CD4-positive, CD25-positive, alpha-beta regulatory T cell (primary cell): ENCODE data around the gene CBLC. TPM values are rescaled to one million over a fixed set of nuclear protein-coding genes. Genes with fewer than 3 reads are reported as not detected.

ENCODE experiments used
- ATAC-seq, 2 donors: fragments of 150-1000 bp; cut with Tn5 transposase; one replicate each; pipeline ENCODE4 v1.10.0; 2021; ENCODE audit warnings: low read depth in 2 of 2, moderate number of reproducible peaks in 2 of 2, moderate library complexity in 1 of 2
- DNase-seq, 3 donors: peaks; one replicate each; pipeline versions ENCODE4 v3.0.0 to v3.0.0-alpha.2; 2012 to 2022; ENCODE audit warnings: mixed read lengths in 1 of 3
- H3K27ac ChIP-seq: one replicate; pipeline ENCODE4 v1.7.0; 2013; ENCODE audit warnings: mild to moderate bottlenecking, low read length; ENCODE audit not compliant: insufficient read depth, poor library complexity, severe bottlenecking
- H3K27me3 ChIP-seq: one replicate; pipeline ENCODE4 v1.7.0; 2013; ENCODE audit warnings: low read length; ENCODE audit not compliant: control insufficient read depth, insufficient read depth
- H3K36me3 ChIP-seq: one replicate; pipeline ENCODE4 v1.7.0; 2013; ENCODE audit warnings: mild to moderate bottlenecking, low read length, moderate library complexity; ENCODE audit not compliant: control insufficient read depth, insufficient read depth
- H3K4me1 ChIP-seq: 2 replicates; pipeline ENCODE4 v1.7.0; 2013; ENCODE audit warnings: mild to moderate bottlenecking, low read length; ENCODE audit not compliant: insufficient read depth, control insufficient read depth, poor library complexity, severe bottlenecking
- H3K4me3 ChIP-seq: one replicate; pipeline ENCODE4 v1.7.0; 2013; ENCODE audit warnings: low read depth, mild to moderate bottlenecking, low read length, moderate library complexity
- H3K9me3 ChIP-seq, 2 experiments: 1 replicate in 1 of 2; 2 replicates in 1 of 2; pipeline ENCODE4 v1.7.0; 2013; ENCODE audit warnings: low read length in 2 of 2, mild to moderate bottlenecking in 1 of 2, moderate library complexity in 1 of 2; ENCODE audit not compliant: control insufficient read depth in 2 of 2
- H3K27ac Mint-ChIP-seq, 3 donors: one replicate each; pipeline ENCODE4 v1.8.0; 2020 to 2022; ENCODE audit warnings: mild to moderate bottlenecking in 3 of 3, mixed read lengths in 3 of 3, moderate library complexity in 2 of 3
- H3K27me3 Mint-ChIP-seq: one replicate; pipeline ENCODE4 v1.8.0; 2022; ENCODE audit warnings: mild to moderate bottlenecking, mixed read lengths
- H3K36me3 Mint-ChIP-seq: one replicate; pipeline ENCODE4 v1.8.0; 2020; ENCODE audit warnings: mixed read lengths
- H3K4me1 Mint-ChIP-seq, 4 donors: one replicate each; pipeline ENCODE4 v1.8.0; 2020 to 2022; ENCODE audit warnings: mixed read lengths in 4 of 4, mild to moderate bottlenecking in 1 of 4
- H3K4me3 Mint-ChIP-seq, 4 donors: one replicate each; pipeline ENCODE4 v1.8.0; 2020 to 2022; ENCODE audit warnings: mild to moderate bottlenecking in 4 of 4, mixed read lengths in 4 of 4, moderate library complexity in 3 of 4
- H3K9me3 Mint-ChIP-seq, 7 donors: one replicate each; pipeline ENCODE4 v1.8.0; 2020 to 2022; ENCODE audit warnings: mixed read lengths in 7 of 7, mild to moderate bottlenecking in 3 of 7, moderate library complexity in 2 of 7
- polyA plus RNA-seq, 4 donors: library from polyadenylated mRNA; unstranded; fragments of 300-500 nt; fragmentation: Illumina TruSeq; gene quantifications; one replicate each; pipeline ENCODE4 v1.2.3, GENCODE V29; 2021
- total RNA-seq: library from RNA; stranded (reverse); gene quantifications from one replicate; pipeline ENCODE4 v1.2.3, GENCODE V29; 2022

The CBLC gene
- total and polyA plus RNA-seq, 5 donors from 2014 or later = not detected

DNA sequence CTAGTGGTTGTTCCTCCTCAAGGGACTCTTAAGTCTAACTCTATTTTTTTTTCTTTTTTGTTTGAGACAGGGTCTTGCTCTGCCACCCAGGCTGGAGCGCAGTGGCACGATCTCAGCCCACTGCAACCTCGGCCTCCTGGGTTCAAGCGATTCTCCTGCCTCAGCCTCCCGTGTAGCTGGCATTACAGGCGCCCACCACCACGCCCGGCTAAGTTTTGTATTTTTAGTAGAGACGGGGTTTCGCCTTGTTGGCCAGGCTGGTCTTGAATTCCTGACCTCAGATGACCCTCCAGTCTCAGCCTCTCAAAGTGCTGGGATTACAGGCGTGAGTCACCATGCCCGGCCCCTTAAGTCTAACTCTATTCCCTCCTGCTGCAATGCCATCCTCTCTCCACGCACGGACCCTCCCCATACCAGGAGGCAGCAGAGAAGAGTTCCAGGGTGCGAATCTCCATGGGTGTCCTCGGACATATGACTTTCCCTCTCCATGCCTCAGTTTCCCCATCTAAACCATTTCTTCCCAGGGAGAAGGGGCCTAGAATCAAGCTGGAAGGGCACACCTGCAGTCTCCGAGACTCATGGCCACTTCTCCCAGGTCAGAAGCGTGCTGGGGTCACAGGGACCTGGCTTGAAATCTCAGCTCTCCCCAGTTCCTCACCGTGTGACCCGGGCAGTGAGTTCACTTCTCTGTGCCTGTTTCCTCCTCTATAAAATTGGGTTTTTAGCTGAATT, 35.2 kb upstream of the CBLC start:
- DNase-seq (no peak), ATAC-seq (no peak)
- H3K4me3 ChIP-seq = no peak overlapping the region
- peaks cover 16% of the 10 kb centered on the region for H3K4me1 ChIP-seq
- H3K36me3 ChIP-seq = no peaks in the 10 kb centered on the region
- peak overlapping the region in 3 of 4 donors; percentile 20 to 57 (median 27) for H3K4me3 Mint-ChIP-seq
- peak overlapping the region; percentile 71 to 89 (median 80) for H3K27ac Mint-ChIP-seq
- H3K36me3 Mint-ChIP-seq = no peaks in the 10 kb centered on the region
- peaks cover 6% of the 10 kb centered on the region for H3K27me3 Mint-ChIP-seq
- peaks cover 6 to 37% (median 14%) of the 10 kb centered on the region in 4 donors for H3K4me1 Mint-ChIP-seq
- no peaks in the 10 kb centered on the region for H3K27me3 ChIP-seq
- H3K9me3 ChIP-seq = no peaks in the 10 kb centered on the region
- peak overlapping the region; percentile 15 for H3K27ac ChIP-seq
- H3K9me3 Mint-ChIP-seq = no peaks in the 10 kb centered on the region

GRCh38 chr19:44744871-44745332, 32.8 kb upstream of the CBLC start:
- H3K27me3 Mint-ChIP-seq = no peaks in the 10 kb centered on the region
- H3K4me1 ChIP-seq = peaks cover 32% of the 10 kb centered on the region
- H3K9me3 Mint-ChIP-seq = no peaks in the 10 kb centered on the region
- H3K27me3 ChIP-seq = no peaks in the 10 kb centered on the region
- H3K4me1 Mint-ChIP-seq = peaks cover 10 to 51% (median 22%) of the 10 kb centered on the region in 4 donors
- no peaks in the 10 kb centered on the region for H3K36me3 Mint-ChIP-seq
- H3K27ac Mint-ChIP-seq = peak overlapping the region in 2 of 3 donors; percentile 75 to 87
- no peak overlapping the region for H3K4me3 ChIP-seq
- H3K36me3 ChIP-seq = no peaks in the 10 kb centered on the region
- H3K27ac ChIP-seq = peak overlapping the region; percentile 33
- DNase-seq = no peak
- no peaks in the 10 kb centered on the region for H3K9me3 ChIP-seq
- H3K4me3 Mint-ChIP-seq = peak overlapping the region in 1 of 4 donors; percentile 86
- ATAC-seq = no peak

GRCh38 chr19:44745341-44745831, 32.3 kb upstream of the CBLC start:
- Histone ChIP-seq H3K27ac (peak overlapping the region; percentile 94), H3K27me3 (no peaks in the 10 kb centered on the region), H3K4me1 (peaks cover 34% of the 10 kb centered on the region), H3K9me3 (no peaks in the 10 kb centered on the region), H3K36me3 (no peaks in the 10 kb centered on the region), H3K4me3 (no peak overlapping the region)
- no peak for ATAC-seq
- Mint-ChIP-seq H3K9me3 (no peaks in the 10 kb centered on the region), H3K4me1 (peaks cover 6 to 54% (median 24%) of the 10 kb centered on the region in 4 donors), H3K27me3 (no peaks in the 10 kb centered on the region), H3K27ac (peak overlapping the region in 2 of 3 donors; percentile 94 to 98), H3K36me3 (no peaks in the 10 kb centered on the region), H3K4me3 (peak overlapping the region in 3 of 4 donors; percentile 55 to 89 (median 56))
- no peak for DNase-seq

- Histone ChIP-seq H3K27ac (peak overlapping the region; percentile 94), H3K27me3 (no peaks in the 10 kb centered on the region), H3K4me1 (peaks cover 40% of the 10 kb centered on the region), H3K9me3 (no peaks in the 10 kb centered on the region), H3K4me3 (no peak overlapping the region), H3K36me3 (peaks cover 3% of the 10 kb centered on the region)
- Mint-ChIP-seq H3K27ac (peak overlapping the region; percentile 2 to 98 (median 94)), H3K36me3 (no peaks in the 10 kb centered on the region), H3K27me3 (no peaks in the 10 kb centered on the region), H3K4me3 (peak overlapping the region; percentile 65 to 97 (median 81)), H3K9me3 (no peaks in the 10 kb centered on the region), H3K4me1 (peaks cover 5 to 56% (median 29%) of the 10 kb centered on the region in 4 donors)
- no peak for ATAC-seq
- no peak for DNase-seq
Observed at GRCh38 chr19:44745887-44746600, 31.6 kb upstream of the CBLC start.

DNA sequence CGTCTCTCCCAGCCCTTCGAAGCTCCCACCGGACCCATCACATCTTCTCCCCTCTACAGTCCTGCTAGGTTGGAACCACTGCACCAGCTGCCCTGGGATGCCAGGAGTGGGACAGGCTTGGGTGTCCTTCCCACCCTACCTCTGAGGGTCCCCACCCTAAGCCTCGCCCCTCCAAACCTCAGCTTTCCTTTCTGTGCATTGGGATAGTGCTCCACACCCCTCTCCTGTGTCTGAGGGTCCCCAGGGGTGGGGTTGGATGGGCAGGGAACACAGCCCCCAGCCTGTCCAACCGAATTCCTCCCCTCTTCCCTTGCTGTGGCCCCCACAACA, 31.1 kb upstream of the CBLC start:
- H3K4me3 ChIP-seq = no peak overlapping the region

DNA sequence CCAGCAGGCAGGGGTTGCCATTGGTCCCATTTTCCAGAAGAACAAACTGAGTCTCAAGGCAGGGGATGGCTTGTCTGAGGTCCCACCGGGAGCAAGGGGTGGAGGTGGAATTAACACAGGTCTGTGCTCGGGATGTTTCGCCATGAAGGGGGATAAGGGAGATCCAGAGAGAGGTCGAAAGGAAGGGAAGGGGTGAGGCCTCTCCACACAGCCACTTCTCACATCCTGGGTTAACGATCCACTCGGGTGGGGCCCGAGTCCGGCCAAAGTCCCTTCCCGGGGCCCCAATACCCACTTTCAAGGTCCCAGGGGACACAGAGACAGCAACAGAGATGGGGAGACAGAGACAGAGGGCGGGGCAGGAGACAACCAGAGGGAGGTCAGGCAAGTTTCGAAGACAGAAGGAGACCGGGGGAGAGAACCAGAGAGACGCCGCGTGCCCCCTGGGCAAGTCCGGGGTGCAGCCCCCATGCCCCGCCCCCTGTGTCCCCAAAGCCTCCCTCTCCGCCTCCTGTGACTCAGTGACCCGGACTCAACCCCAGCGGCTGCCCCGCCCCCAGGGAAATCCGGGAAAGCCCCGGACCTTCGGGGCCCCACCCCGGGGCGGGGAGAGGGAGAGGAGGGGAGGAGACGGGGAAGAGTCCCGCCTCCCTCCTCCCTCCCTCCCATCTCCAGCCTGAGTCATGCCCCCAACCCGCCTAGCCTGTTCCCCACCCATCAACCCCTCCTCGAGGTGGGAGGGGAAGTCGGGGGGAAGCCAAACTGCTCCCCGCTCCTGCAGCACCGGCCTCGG, 30.5 kb upstream of the CBLC start:
- H3K4me1 Mint-ChIP-seq = peaks cover 0 to 60% (median 34%) of the 10 kb centered on the region in 4 donors
- no peaks in the 10 kb centered on the region for H3K27me3 ChIP-seq
- peaks cover 6% of the 10 kb centered on the region for H3K36me3 ChIP-seq
- ATAC-seq = peak; percentile 71 to 72
- peak; percentile 67 to 91 (median 76) for DNase-seq
- peak overlapping the region; percentile 94 for H3K27ac ChIP-seq
- H3K4me1 ChIP-seq = peaks cover 48% of the 10 kb centered on the region
- H3K9me3 Mint-ChIP-seq = no peaks in the 10 kb centered on the region
- no peaks in the 10 kb centered on the region for H3K27me3 Mint-ChIP-seq
- H3K4me3 Mint-ChIP-seq = peak overlapping the region; percentile 89 to 97 (median 94)
- peak overlapping the region; percentile 93 to 98 (median 98) for H3K27ac Mint-ChIP-seq
- peak overlapping the region; percentile 93 for H3K4me3 ChIP-seq
- H3K9me3 ChIP-seq = no peaks in the 10 kb centered on the region
- no peaks in the 10 kb centered on the region for H3K36me3 Mint-ChIP-seq

More for the DNA sequence above, 31.1 kb upstream of the CBLC start:
- no peak for ATAC-seq
- peak overlapping the region; percentile 90 to 98 (median 94) for H3K27ac Mint-ChIP-seq
- peak overlapping the region; percentile 65 to 97 (median 82) for H3K4me3 Mint-ChIP-seq
- H3K27ac ChIP-seq = peak overlapping the region; percentile 94
- peaks cover 6% of the 10 kb centered on the region for H3K36me3 ChIP-seq
- H3K27me3 Mint-ChIP-seq = no peaks in the 10 kb centered on the region
- H3K27me3 ChIP-seq = no peaks in the 10 kb centered on the region
- no peaks in the 10 kb centered on the region for H3K36me3 Mint-ChIP-seq
- H3K9me3 Mint-ChIP-seq = no peaks in the 10 kb centered on the region
- H3K9me3 ChIP-seq = no peaks in the 10 kb centered on the region
- DNase-seq = no peak
- H3K4me1 ChIP-seq = peaks cover 46% of the 10 kb centered on the region
- H3K4me1 Mint-ChIP-seq = peaks cover under 1 to 59% (median 30%) of the 10 kb centered on the region in 4 donors

- no peaks in the 10 kb centered on the region for H3K27me3 Mint-ChIP-seq
- peak overlapping the region; percentile 93 to 98 (median 98) for H3K27ac Mint-ChIP-seq
- peak overlapping the region; percentile 89 to 97 (median 96) for H3K4me3 Mint-ChIP-seq
- H3K36me3 ChIP-seq = peaks cover 10% of the 10 kb centered on the region
- no peak for DNase-seq
- peaks cover 5% of the 10 kb centered on the region for H3K36me3 Mint-ChIP-seq
- no peaks in the 10 kb centered on the region for H3K27me3 ChIP-seq
- H3K9me3 Mint-ChIP-seq = no peaks in the 10 kb centered on the region
- H3K9me3 ChIP-seq = no peaks in the 10 kb centered on the region
- H3K27ac ChIP-seq = peak overlapping the region; percentile 94
- H3K4me1 ChIP-seq = peaks cover 56% of the 10 kb centered on the region
- peak; percentile 2 to 5 for ATAC-seq
- peak overlapping the region; percentile 93 for H3K4me3 ChIP-seq
- H3K4me1 Mint-ChIP-seq = peaks cover 0 to 62% (median 39%) of the 10 kb centered on the region in 4 donors
Observed at GRCh38 chr19:44747739-44748425, 29.8 kb upstream of the CBLC start.
